ENCODE measurements around the gene BAIAP2L2.
"Not testable (repeated sequence)": the region's sequence is repeated elsewhere in the genome, so short reads cannot be mapped to it uniquely, and the experiment has no call there.

Gene BAIAP2L2

GRCh38 chr22:38066381-38067027, 44.0 kb downstream of the BAIAP2L2 start:
- no peak for DNase-seq

DNA sequence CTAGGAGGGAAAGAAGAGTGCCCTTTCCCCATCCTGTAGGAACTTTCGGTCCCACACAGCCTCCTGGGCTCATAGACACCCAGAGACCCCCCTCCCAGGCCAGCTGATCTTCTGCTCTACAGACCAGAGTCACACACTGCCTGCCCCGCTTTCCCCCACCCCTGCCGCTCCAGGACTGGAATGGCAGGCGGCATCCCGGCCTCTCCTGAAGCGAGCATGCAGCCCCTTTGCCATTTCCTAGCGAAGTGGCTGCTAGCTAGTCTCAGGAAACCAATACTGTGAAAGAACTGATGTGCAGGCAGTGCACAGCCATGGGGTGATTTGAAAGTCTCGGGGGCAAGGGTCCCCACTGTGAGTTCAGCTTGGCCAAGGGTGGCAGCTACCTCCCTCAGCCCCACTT, 44.9 kb downstream of the BAIAP2L2 start:
- no peak for DNase-seq

- no peak for DNase-seq
Observed at GRCh38 chr22:38062791-38063190, 47.7 kb downstream of the BAIAP2L2 start.

DNA sequence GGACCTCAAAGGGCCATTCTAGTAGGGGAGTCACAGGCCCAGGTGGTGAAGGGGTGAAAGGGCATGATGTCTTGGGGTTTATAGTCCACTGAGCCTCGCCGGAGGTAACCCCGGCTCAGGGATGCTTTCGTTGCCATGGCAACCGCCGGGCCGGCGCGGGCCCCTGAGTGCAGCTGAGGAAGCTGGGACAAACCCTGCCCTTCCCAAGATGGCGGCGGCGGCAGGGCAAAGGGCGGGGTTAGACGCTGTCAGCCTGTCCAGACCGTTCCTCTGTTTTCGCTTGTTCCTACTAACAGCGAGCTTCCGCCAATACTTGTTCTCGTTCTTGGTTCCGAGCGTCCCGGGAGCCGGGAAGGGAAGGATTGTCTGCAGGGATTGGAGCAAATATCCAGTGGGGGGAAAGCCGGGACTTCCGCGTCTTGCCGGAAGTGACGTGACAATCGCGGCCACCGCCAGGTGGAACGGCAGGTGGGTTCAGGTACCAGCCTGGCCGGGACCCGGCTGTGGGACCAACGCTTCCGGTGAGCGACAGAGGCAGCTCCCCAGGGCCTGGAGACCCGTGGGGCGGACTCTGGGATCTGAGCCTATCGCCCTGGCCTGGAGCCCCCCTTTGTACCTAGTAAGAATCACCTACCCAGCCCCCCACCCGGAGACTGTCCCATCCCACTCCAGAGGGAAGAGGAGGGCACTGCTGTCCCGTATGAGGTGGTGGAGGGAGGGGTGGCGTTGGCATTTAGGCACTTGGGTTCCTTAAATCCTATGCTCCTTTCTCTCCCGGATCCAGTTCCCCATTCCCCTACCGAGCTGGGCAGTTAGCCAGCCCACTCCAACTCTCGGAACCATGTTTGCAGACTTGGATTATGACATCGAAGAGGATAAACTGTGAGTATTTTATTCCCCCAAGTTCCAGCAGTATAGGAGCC, 53.3 kb downstream of the BAIAP2L2 start, which contains the start of gene PICK1:
TSS of gene PICK1 (plus strand) at position 436 of the 923 bp plus-strand sequence. CDS start at position 842, 406 bp downstream.
- DNase-seq: peak; percentile 95

DNA sequence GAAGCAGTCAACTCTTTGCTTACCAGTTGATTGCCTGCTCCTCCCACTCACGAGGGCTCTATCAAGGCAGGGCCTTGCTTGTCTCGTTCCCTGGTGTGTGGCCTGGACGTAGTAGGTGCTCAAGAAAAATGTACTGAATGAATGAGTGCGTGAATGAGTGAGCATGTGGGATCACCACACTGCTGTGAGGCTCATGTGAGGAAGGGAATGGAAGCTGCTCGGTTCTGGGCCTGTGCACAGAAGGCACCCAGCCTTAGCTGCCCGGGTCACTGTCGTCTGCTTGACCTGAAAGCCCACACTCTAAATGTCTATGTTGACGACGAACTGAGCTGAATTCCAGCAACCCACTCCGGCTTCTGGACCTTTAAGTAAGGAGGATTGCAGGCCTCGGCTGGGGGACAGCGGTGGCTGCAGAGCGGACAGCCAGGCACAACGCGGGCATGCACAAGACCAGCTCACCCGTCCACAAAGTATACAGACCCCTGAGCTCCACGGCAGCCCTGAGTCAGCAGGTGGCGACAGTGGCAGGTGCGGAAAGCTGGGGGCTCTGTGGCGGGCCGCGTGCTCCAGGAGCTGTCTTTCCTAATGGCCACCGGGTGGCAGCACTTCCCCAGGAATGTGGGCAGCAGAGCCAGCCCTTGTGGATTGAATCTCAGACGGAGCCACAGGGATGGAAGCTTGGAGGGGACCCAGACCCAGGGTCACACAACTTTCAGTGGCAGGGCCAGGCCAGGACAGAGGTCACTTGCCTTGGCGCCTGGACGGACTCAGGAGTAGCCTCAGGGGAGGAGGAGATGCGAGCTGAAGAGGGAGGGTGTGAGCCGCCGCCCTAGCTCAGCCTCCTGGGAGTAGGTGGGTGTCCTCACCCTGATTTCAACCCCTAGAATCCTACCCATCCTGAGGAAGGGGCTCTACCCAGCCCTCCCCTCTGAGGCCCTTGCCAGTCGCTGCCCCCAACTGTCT, 58.3 kb downstream of the BAIAP2L2 start:
- peak; percentile 71 for DNase-seq

DNA sequence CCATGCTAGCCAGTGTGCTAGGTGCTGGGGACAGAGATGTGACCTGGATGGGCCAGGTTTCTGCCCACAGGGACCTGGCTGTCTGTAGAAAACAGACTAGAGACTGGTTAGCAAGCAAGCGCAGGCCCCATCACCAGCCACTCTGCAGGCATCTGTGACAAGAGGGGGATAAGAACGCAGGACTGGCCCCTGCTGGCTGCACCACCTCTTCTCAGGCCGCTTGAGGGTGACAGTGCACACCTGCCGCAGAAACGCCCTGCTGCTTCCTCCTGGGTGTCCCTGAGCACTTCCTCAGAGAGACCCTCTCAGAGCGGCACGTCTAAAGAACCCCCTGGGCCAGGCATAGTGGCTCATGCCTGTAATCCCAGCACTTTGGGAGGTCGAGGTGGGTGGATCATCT, 59.2 kb downstream of the BAIAP2L2 start:
- peak; percentile 4 for DNase-seq

GRCh38 chr22:38050720-38051119, 59.8 kb downstream of the BAIAP2L2 start:
- no peak for DNase-seq

DNA sequence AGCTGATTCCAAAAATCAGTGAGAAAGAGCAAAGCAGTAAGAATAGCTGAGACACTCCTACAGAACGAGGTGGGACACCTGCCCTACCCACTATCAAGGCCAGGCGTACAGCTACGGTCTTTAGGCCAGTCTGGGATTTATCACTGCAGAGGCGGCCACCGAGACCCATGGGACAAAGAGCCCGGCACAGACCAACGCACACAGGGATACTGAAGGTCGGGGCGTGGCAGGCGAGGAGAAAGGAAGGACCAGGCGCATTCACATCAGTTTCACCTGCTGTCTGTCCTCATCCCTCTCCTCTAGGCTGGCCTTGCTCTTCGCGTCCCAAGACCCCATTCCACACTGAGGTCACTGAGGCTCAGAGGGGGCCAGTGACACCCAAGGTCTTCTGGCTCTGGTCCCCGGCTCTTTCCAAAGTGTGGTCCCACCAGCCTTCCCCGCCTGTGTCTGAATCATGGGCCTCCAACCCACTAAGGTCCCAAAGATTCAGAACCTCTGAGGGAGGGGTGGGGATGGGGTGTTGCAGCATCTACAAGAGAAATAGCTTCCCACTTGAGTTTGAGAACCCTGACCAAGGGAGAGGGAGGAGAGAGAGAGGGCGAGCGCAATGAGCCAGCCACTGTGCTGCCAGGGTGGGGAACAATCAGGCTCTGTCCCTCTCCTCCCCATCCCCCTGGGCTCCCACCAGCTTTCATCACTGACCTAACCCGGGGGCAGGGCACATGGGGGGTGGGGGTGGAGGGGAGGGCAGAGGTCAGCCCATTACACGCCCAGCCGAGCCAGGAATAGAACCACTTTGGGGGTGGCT, 60.5 kb downstream of the BAIAP2L2 start:
- no peak for DNase-seq

- no peak for DNase-seq
Observed at GRCh38 chr22:38046070-38046748, 64.3 kb downstream of the BAIAP2L2 start.

GRCh38 chr22:38043151-38044039, 67.1 kb downstream of the BAIAP2L2 start:
- no peak for DNase-seq

- no peak for DNase-seq
Observed at GRCh38 chr22:38042488-38042790, 68.0 kb downstream of the BAIAP2L2 start.

GRCh38 chr22:38041760-38042487, 68.6 kb downstream of the BAIAP2L2 start:
- DNase-seq: no peak

GRCh38 chr22:38040953-38041759, 69.3 kb downstream of the BAIAP2L2 start:
- DNase-seq: no peak

- no peak for DNase-seq
Observed at GRCh38 chr22:38038890-38039812, 71.3 kb downstream of the BAIAP2L2 start.

- DNase-seq: no peak
Observed at GRCh38 chr22:38038426-38038825, 72.1 kb downstream of the BAIAP2L2 start.

DNA sequence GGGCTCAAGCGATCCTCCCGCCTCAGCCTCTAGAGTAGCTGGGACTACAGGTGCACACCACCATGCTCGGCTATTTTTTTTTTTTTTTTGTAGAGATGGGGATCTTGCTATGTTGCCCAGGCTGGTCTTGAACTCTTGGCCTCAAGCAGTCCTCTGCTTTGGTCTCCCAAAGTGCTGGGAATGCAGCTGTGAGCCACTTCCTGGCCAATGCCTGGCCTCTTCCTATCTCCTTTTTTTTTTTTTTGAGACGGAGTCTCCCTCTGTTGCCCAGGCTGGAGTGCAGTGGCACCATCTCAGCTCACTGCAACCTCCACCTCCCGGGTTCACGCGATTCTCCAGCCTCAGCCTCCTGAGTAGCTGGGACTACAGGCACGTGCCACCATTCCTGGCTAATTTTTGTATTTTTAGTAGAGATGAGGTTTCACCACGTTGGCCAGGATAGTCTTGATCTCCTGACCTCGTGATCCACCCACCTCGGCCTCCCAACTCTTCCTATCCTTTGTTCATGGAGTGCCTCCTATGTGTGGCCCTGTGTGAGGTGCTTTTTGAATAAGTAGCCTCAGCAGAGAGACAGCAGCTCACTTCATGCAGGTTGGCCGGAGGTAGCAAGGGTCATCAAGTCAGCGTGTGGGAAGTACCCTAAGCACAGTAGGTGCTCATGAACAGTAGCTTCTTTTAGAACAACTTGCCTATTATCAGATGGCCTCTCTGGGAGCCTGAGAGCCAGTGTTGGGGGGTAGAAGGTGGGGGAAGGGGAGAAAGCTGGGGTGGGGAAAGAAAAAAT, 72.9 kb downstream of the BAIAP2L2 start:
- not testable (repeated sequence) for DNase-seq
